ENCODE data around the gene DMBT1. TPM values are rescaled to one million over a fixed set of nuclear protein-coding genes. Genes with fewer than 3 reads are reported as not detected.
A peak's percentile ranks its signal among the peaks of the same experiment; 100 is the strongest.

The DMBT1 gene
- total and polyA plus RNA-seq, 4 donors = 0.03 TPM; not detected in 3

DNA sequence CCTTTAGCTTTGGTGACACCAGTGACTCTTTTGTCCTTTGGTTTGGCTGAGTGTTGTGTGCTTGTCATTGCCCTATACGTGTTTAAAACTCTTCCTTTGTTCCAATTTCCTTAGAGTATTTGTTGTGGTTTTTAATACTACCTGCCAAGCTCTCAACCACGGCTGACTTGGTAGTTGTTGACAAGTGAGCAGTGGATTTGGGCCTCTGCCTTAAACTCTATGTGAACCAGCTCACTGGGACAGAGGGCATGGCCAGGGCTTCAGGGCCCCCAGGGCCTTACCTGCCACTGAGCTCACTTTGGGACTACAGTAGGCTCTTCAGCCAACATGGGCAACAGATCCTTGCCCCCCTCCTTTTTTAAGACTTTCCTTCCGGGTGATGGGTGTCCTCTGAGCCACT, 9.6 kb upstream of the DMBT1 start:
- DNase-seq (ENCODE audit: low spot score) = no peak
- Histone ChIP-seq H3K9me3 (ENCODE audit: control insufficient read depth in 4 of 4, low read length in 3 of 4) (no peaks in the 10 kb centered on the region), H3K36me3 (ENCODE audit: control insufficient read depth in 4 of 4, insufficient read depth in 3 of 4, low read depth in 1 of 4, low read length in 3 of 4) (no peaks in the 10 kb centered on the region), H3K27ac (ENCODE audit: low read depth in 1 of 2, low read length in 2 of 2) (no peak overlapping the region), H3K27me3 (ENCODE audit: control insufficient read depth in 4 of 4, insufficient read depth in 4 of 4, low read length in 3 of 4) (no peaks in the 10 kb centered on the region), H3K9ac (ENCODE audit: low read depth in 1 of 2, low read length in 2 of 2) (no peak overlapping the region), H3K4me1 (ENCODE audit: control insufficient read depth in 4 of 4, insufficient read depth in 4 of 4, low read length in 3 of 4) (no peaks in the 10 kb centered on the region), H3K4me3 (ENCODE audit: low read depth in 1 of 3, low read length in 3 of 3) (no peak overlapping the region)
- TF ChIP-seq JUND (IDR thresholded peaks at IDR 0.05) = no peak
- TF ChIP-seq NR2F2 (IDR thresholded peaks at IDR 0.05) = no peak
- TF ChIP-seq GABPA (IDR thresholded peaks at IDR 0.05 in 1 of 2, conservative IDR thresholded peaks at IDR 0.05 in 1 of 2) = no peak
- TF ChIP-seq EGR1 (IDR thresholded peaks at IDR 0.05; ENCODE audit: low read depth in 2 of 2) = no peak
- TF ChIP-seq, protein P1, sequence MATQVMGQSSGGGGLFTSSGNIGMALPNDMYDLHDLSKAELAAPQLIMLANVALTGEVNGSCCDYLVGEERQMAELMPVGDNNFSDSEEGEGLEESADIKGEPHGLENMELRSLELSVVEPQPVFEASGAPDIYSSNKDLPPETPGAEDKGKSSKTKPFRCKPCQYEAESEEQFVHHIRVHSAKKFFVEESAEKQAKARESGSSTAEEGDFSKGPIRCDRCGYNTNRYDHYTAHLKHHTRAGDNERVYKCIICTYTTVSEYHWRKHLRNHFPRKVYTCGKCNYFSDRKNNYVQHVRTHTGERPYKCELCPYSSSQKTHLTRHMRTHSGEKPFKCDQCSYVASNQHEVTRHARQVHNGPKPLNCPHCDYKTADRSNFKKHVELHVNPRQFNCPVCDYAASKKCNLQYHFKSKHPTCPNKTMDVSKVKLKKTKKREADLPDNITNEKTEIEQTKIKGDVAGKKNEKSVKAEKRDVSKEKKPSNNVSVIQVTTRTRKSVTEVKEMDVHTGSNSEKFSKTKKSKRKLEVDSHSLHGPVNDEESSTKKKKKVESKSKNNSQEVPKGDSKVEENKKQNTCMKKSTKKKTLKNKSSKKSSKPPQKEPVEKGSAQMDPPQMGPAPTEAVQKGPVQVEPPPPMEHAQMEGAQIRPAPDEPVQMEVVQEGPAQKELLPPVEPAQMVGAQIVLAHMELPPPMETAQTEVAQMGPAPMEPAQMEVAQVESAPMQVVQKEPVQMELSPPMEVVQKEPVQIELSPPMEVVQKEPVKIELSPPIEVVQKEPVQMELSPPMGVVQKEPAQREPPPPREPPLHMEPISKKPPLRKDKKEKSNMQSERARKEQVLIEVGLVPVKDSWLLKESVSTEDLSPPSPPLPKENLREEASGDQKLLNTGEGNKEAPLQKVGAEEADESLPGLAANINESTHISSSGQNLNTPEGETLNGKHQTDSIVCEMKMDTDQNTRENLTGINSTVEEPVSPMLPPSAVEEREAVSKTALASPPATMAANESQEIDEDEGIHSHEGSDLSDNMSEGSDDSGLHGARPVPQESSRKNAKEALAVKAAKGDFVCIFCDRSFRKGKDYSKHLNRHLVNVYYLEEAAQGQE (IDR thresholded peaks at IDR 0.05) = no peak
- no peak for TF ChIP-seq SP1 (IDR thresholded peaks at IDR 0.05)
- no peak for TF ChIP-seq FOXA1 (IDR thresholded peaks at IDR 0.05)
- TF ChIP-seq, protein P2, sequence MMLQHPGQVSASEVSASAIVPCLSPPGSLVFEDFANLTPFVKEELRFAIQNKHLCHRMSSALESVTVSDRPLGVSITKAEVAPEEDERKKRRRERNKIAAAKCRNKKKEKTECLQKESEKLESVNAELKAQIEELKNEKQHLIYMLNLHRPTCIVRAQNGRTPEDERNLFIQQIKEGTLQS (IDR thresholded peaks at IDR 0.05) = no peak
- WGBS = 66% methylated on average over 3 of the region's 3 CpGs

DNA sequence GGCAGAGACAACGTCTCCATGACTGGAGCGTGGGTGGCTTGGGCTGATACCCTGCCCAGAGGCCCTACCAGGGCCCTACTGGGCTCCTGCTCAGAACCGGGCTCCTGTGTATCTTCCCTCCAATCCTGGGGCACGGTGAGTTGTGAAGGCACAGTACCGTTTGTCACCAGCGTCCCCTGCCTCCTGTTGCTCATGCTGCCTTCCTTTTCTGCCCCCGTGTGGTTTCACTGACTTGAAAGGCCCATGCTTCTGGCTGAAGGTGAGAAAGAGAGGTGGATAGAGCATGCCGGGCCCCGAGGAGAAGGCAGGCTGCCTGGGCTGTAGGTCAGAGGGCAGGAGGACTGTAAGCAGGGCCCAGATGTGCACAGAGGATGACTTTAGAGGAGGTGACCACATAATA, 9.1 kb upstream of the DMBT1 start:
- WGBS = 67% methylated on average over 9 of the region's 9 CpGs
- H3K27me3 ChIP-seq (ENCODE audit: control insufficient read depth in 4 of 4, insufficient read depth in 4 of 4, low read length in 3 of 4) = no peaks in the 10 kb centered on the region
- H3K4me1 ChIP-seq (ENCODE audit: control insufficient read depth in 4 of 4, insufficient read depth in 4 of 4, low read length in 3 of 4) = no peaks in the 10 kb centered on the region
- H3K9me3 ChIP-seq (ENCODE audit: control insufficient read depth in 4 of 4, low read length in 3 of 4) = no peaks in the 10 kb centered on the region
- no peaks in the 10 kb centered on the region for H3K36me3 ChIP-seq (ENCODE audit: control insufficient read depth in 4 of 4, insufficient read depth in 3 of 4, low read depth in 1 of 4, low read length in 3 of 4)
- H3K4me3 ChIP-seq (ENCODE audit: low read depth in 1 of 3, low read length in 3 of 3) = no peak overlapping the region
- no peak for TF ChIP-seq HNF4A (conservative IDR thresholded peaks at IDR 0.05)
- peak; percentile 29 to 39 for TF ChIP-seq RAD21 (IDR thresholded peaks at IDR 0.05)
- H3K27ac ChIP-seq (ENCODE audit: low read depth in 1 of 2, low read length in 2 of 2) = no peak overlapping the region
- H3K9ac ChIP-seq (ENCODE audit: low read depth in 1 of 2, low read length in 2 of 2) = no peak overlapping the region
- no peak for DNase-seq (ENCODE audit: low spot score)

DNA sequence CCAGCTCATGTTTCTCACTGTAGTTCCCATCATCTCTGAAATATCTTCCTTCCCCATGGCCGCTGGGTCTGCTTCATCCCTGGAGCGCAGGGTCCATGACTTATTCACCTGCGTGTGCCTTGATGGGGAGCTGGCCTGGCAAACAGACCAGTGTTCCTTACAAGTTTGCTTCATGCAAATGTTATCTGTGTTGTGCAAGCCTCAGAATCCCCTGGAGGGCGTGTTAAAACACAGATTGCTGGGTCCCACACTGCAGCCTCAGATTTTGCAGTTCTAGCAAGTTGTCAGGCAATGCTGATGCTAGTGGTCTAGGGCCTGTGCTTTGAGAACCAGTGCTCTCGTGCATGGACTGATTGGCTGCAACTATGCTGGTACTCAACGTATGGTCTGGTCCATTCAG, 7.2 kb upstream of the DMBT1 start:
- no peak for DNase-seq (ENCODE audit: low spot score)
- Histone ChIP-seq H3K9me3 (ENCODE audit: control insufficient read depth in 4 of 4, low read length in 3 of 4) (no peaks in the 10 kb centered on the region), H3K4me3 (ENCODE audit: low read depth in 1 of 3, low read length in 3 of 3) (no peak overlapping the region), H3K9ac (ENCODE audit: low read depth in 1 of 2, low read length in 2 of 2) (no peak overlapping the region), H3K27me3 (ENCODE audit: control insufficient read depth in 4 of 4, insufficient read depth in 4 of 4, low read length in 3 of 4) (no peaks in the 10 kb centered on the region), H3K36me3 (ENCODE audit: control insufficient read depth in 4 of 4, insufficient read depth in 3 of 4, low read depth in 1 of 4, low read length in 3 of 4) (no peaks in the 10 kb centered on the region), H3K27ac (ENCODE audit: low read depth in 1 of 2, low read length in 2 of 2) (no peak overlapping the region), H3K4me1 (ENCODE audit: control insufficient read depth in 4 of 4, insufficient read depth in 4 of 4, low read length in 3 of 4) (no peaks in the 10 kb centered on the region)
- WGBS = 91% methylated on average over 6 of the region's 6 CpGs
- TF ChIP-seq, protein P3, sequence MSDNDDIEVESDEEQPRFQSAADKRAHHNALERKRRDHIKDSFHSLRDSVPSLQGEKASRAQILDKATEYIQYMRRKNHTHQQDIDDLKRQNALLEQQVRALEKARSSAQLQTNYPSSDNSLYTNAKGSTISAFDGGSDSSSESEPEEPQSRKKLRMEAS (IDR thresholded peaks at IDR 0.05) = no peak
- no peak for TF ChIP-seq JUND (IDR thresholded peaks at IDR 0.05)
- no peak for TF ChIP-seq NR2F2 (IDR thresholded peaks at IDR 0.05)
- TF ChIP-seq, protein P1 (IDR thresholded peaks at IDR 0.05) = no peak
- TF ChIP-seq HNF4A (conservative IDR thresholded peaks at IDR 0.05) = no peak

Measured in liver (tissue), 9 donors.